ENCODE results near the gene RBMS1.

Gene RBMS1

DNA sequence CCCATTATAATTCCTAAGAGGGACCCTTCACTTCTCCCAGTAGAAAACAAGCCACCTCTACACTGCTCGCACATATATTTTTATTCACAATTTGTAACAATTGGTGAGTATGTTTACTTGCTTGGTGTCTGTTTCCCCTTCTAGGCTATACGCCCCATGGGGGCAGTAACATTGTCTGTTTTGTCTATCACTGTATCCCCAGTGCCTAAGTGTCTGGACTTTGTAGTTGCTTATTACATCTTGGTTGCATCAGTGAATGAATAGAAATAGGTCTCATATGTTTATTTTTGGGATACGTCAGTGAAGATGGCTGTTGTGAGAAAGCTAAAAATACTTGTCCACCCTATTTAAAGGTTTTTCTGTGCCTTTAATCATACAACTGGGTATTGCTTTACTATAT, 206.1 kb downstream of the RBMS1 start:
- Mint-ChIP-seq H3K27me3 (no peaks in the 10 kb centered on the region), H3K27ac (no peak overlapping the region), H3K9me3 (no peaks in the 10 kb centered on the region), H3K36me3 (peaks cover 13 to 26% of the 10 kb centered on the region in 2 donors), H3K4me1 (peaks cover 0 to 4% of the 10 kb centered on the region in 2 donors), H3K4me3 (no peak overlapping the region)
- ATAC-seq (replicated peaks) (no peak), DNase-seq (no peak)

- H3K9me3 Mint-ChIP-seq, result no peaks in the 10 kb centered on the region
- peaks cover 0 to 4% of the 10 kb centered on the region in 2 donors for H3K4me1 Mint-ChIP-seq
- H3K4me3 Mint-ChIP-seq, result no peak overlapping the region
- H3K27ac Mint-ChIP-seq, result no peak overlapping the region
- ATAC-seq (replicated peaks) (no peak), DNase-seq (no peak)
- H3K27me3 Mint-ChIP-seq, result no peaks in the 10 kb centered on the region
- peaks cover 10 to 23% of the 10 kb centered on the region in 2 donors for H3K36me3 Mint-ChIP-seq
These were observed 207.1 kb downstream of the RBMS1 start for GRCh38 chr2:160286551-160286950.

GRCh38 chr2:160283675-160284074, 209.9 kb downstream of the RBMS1 start:
- peaks cover 9 to 17% of the 10 kb centered on the region in 2 donors for H3K36me3 Mint-ChIP-seq

DNA sequence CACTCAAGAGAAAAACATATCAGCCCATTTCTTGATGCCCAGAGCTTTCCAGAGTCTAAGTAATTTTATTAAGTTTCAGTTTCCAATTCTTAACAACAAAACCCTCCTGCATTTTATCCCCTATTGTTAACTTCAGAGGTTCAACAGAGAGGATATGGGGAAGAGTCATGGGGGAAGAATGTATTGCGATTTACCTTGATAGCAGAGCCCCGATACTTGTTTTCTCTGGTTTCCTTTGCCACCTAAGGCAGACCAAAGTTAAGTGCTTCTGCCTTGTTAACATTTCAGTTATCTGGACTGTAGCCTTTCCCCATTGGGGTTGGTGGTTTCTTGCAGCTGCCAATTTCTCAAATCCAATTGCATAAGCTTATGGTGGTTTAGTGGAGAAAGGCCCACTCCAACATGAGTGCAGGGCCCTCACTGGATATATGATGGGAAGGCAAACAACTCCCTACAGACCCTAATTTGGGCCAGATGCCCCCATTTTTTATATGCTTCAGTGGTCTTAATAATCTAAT, 211.5 kb downstream of the RBMS1 start:
- ATAC-seq (replicated peaks) (no peak), DNase-seq (no peak)
- no peak overlapping the region for H3K27ac Mint-ChIP-seq
- H3K4me1 Mint-ChIP-seq, result no peaks in the 10 kb centered on the region
- no peak overlapping the region for H3K4me3 Mint-ChIP-seq
- peaks cover 15 to 19% of the 10 kb centered on the region in 2 donors for H3K36me3 Mint-ChIP-seq
- H3K9me3 Mint-ChIP-seq, result no peaks in the 10 kb centered on the region
- H3K27me3 Mint-ChIP-seq, result no peaks in the 10 kb centered on the region

More at GRCh38 chr2:160283675-160284074, 209.9 kb downstream of the RBMS1 start:
- DNase-seq (no peak), ATAC-seq (replicated peaks) (no peak)
- Mint-ChIP-seq H3K9me3 (no peaks in the 10 kb centered on the region), H3K27ac (no peak overlapping the region), H3K4me1 (no peaks in the 10 kb centered on the region), H3K4me3 (no peak overlapping the region), H3K27me3 (no peaks in the 10 kb centered on the region)

- Mint-ChIP-seq H3K27me3 (no peaks in the 10 kb centered on the region), H3K27ac (no peak overlapping the region), H3K36me3 (peaks cover 16 to 20% of the 10 kb centered on the region in 2 donors)
These were observed 212.4 kb downstream of the RBMS1 start for GRCh38 chr2:160281213-160281612.

GRCh38 chr2:160279813-160280465, 213.7 kb downstream of the RBMS1 start:
- Mint-ChIP-seq H3K36me3 (peaks cover 20% of the 10 kb centered on the region in 2 donors), H3K9me3 (no peaks in the 10 kb centered on the region), H3K4me1 (no peaks in the 10 kb centered on the region), H3K27me3 (no peaks in the 10 kb centered on the region), H3K27ac (no peak overlapping the region), H3K4me3 (no peak overlapping the region)
- ATAC-seq (replicated peaks) (no peak), DNase-seq (no peak)

More at GRCh38 chr2:160281213-160281612, 212.4 kb downstream of the RBMS1 start:
- no peak overlapping the region for H3K4me3 Mint-ChIP-seq
- no peaks in the 10 kb centered on the region for H3K9me3 Mint-ChIP-seq
- DNase-seq (no peak), ATAC-seq (replicated peaks) (no peak)
- no peaks in the 10 kb centered on the region for H3K4me1 Mint-ChIP-seq

GRCh38 chr2:160278879-160279177, 214.8 kb downstream of the RBMS1 start:
- Mint-ChIP-seq H3K27ac (no peak overlapping the region), H3K36me3 (peaks cover 17 to 21% of the 10 kb centered on the region in 2 donors), H3K27me3 (no peaks in the 10 kb centered on the region), H3K9me3 (no peaks in the 10 kb centered on the region), H3K4me1 (no peaks in the 10 kb centered on the region), H3K4me3 (no peak overlapping the region)
- ATAC-seq (replicated peaks) (no peak), DNase-seq (no peak)

DNA sequence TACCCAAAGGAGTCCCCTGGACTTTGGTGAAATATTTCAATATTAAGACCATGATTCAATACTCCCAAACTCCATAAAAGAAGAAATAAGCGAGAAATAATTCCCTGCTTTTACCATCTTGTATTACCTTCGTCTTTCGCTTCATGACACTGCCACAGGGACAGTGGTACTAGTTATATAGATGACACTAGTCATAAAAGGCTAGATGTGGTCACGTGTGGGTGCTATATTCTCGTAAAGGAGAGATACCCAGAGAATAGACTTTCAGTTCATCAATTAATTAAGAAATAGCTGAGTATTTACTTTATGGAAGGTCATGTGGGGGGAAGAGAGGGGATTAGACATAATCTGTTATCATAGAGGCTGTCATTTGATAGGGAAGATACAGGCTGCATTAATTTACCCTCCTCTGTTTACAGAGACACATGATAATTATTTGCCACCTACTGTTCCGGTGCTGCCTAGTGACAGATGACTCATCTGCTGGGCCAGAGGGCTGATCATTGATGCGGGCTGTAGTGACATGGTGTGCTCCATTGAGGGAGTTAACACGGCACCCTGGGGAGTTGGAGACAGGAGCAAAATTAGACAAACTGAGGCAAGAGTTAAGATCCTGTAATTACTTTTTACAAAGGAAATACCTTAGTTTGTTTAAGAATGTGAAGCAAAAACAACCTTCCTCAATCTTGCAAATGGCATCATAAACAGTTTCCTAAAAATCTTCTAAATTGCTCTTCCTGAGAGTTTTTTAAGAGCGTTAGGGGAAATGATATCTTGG, 215.3 kb downstream of the RBMS1 start:
- Mint-ChIP-seq H3K27ac (no peak overlapping the region), H3K4me3 (no peak overlapping the region), H3K27me3 (no peaks in the 10 kb centered on the region), H3K9me3 (no peaks in the 10 kb centered on the region), H3K36me3 (peaks cover 16 to 21% of the 10 kb centered on the region in 2 donors), H3K4me1 (no peaks in the 10 kb centered on the region)
- DNase-seq (no peak), ATAC-seq (replicated peaks) (peak; percentile 70 to 86)

DNA sequence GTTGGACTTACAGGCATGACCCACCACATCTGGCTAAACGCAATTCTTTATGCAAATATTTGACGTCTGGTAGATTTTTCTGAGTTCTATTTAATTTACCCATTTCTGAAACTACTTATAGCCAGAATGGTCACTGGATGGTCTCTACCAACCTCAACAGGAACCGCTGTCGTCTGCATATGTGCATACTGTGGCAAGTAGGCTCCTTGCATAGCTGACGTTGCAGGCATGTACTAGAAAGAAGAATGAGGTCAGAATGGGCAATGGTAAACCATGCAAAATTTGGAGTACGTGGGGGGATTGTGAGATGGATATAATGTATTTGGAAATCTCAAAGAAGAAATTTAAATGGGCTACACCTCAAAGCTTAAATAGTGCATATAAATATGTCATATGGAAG, 216.5 kb downstream of the RBMS1 start:
- DNase-seq, result no peak
- no peaks in the 10 kb centered on the region for H3K9me3 Mint-ChIP-seq
- H3K27ac Mint-ChIP-seq, result no peak overlapping the region
- peaks cover 0 to 5% of the 10 kb centered on the region in 2 donors for H3K4me1 Mint-ChIP-seq
- H3K4me3 Mint-ChIP-seq, result no peak overlapping the region
- H3K27me3 Mint-ChIP-seq, result no peaks in the 10 kb centered on the region
- H3K36me3 Mint-ChIP-seq, result peaks cover 14 to 18% of the 10 kb centered on the region in 2 donors
- ATAC-seq (replicated peaks), result no peak

GRCh38 chr2:160275656-160276055, 218.0 kb downstream of the RBMS1 start:
- no peak overlapping the region for H3K4me3 Mint-ChIP-seq
- H3K4me1 Mint-ChIP-seq, result peaks cover 0 to 5% of the 10 kb centered on the region in 2 donors
- ATAC-seq (replicated peaks) (no peak), DNase-seq (no peak)
- no peaks in the 10 kb centered on the region for H3K9me3 Mint-ChIP-seq
- H3K27ac Mint-ChIP-seq, result no peak overlapping the region
- no peaks in the 10 kb centered on the region for H3K27me3 Mint-ChIP-seq
- peaks cover 14 to 18% of the 10 kb centered on the region in 2 donors for H3K36me3 Mint-ChIP-seq

DNA sequence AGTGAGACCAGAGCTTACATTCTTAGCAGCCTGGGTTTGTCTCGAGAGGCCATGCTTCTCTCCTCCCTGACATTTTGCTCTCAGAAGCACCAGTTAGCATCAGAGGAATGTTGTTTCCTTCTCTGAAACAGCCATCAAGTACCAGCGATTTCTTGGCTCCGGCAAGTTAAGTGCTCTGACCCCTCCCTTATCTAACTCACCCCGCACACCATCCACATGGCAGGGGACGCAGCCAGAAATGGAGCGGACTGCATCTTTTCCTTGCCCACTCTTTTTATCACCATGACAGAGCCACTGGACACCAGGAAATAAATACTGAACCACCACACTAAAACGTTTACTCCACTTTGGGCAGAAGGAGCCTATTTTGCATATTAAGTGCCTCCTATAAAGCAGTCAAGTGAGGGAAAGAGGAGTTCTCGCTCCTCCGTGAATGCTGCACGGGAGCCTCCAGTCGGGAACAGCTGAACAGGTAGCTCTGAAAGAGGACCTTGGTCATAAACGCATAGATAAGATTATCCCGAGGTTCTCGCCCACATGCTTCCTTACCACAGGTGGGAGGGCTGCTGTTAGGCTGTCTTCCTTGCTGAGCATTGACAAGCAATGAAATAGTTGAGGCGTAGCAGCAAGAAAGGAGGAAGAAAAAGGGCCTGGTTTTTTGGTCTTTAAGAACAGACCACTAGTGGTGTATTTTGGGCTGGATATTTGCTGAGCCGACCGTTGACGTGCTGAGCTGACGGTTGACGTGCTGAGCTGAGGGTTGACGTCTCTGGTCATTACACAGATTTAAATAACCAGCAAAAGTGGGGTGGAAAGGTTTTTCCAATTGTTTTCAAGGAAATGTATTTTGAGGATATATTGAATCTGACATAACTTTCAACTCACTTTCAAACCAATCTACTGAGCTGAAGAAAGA, 222.2 kb downstream of the RBMS1 start:
- H3K36me3 Mint-ChIP-seq, result peaks cover 7% of the 10 kb centered on the region in 2 donors
- H3K9me3 Mint-ChIP-seq, result no peaks in the 10 kb centered on the region
- no peaks in the 10 kb centered on the region for H3K27me3 Mint-ChIP-seq
- no peak overlapping the region for H3K27ac Mint-ChIP-seq
- H3K4me1 Mint-ChIP-seq, result peaks cover 10 to 17% of the 10 kb centered on the region in 2 donors
- no peak for ATAC-seq (replicated peaks)
- H3K4me3 Mint-ChIP-seq, result no peak overlapping the region
- DNase-seq, result no peak

GRCh38 chr2:160270571-160271113, 223.0 kb downstream of the RBMS1 start:
- Mint-ChIP-seq H3K36me3 (peaks cover 5 to 6% of the 10 kb centered on the region in 2 donors), H3K27ac (peak overlapping the region; percentile 25), H3K4me3 (peak overlapping the region; percentile 64 to 94), H3K4me1 (peaks cover 11 to 24% of the 10 kb centered on the region in 2 donors), H3K9me3 (no peaks in the 10 kb centered on the region), H3K27me3 (no peaks in the 10 kb centered on the region)
- ATAC-seq (replicated peaks), result no peak
- DNase-seq, result no peak

DNA sequence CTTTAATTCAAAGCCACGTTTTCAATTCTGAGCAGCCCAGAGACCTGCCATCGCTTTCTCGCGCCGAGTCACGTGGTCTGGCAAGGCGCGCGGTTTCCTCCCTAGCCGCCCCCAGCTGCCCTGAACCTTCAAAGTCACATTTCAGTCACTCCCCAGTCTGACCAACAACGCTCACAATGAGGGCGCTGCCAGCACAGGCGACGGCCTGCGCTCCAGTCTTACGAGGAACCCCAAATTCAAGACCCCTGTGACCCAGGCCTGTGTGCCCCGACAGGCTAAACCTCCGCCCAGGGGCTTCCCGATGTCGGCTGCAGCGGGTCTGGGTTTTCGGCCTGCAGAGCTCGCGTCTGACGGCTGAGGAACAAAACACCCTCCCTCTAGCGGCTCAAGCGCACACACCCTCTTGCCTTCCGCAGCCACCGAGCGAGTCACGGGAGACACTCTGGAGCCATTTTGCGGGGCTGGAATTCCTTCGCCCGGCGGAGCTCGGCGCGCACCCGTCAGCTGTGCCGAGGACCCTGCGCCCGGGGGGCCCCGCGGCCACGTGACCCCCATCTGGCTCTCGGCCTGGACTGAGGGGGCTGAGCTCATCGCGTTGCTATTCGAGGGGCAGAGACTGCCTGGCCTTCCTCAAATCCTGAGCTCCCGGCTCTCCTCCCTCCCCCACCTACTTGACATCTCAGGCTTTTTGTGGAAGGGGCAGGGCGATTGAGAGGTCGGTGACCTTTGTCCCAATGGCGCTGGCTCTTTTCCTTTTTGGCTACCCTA, 223.6 kb downstream of the RBMS1 start:
- no peaks in the 10 kb centered on the region for H3K9me3 Mint-ChIP-seq
- H3K4me3 Mint-ChIP-seq, result peak overlapping the region; percentile 85 to 94
- peak; percentile 92 to 93 for ATAC-seq (replicated peaks)
- H3K27me3 Mint-ChIP-seq, result no peaks in the 10 kb centered on the region
- DNase-seq, result peak; percentile 69
- H3K27ac Mint-ChIP-seq, result peak overlapping the region; percentile 89
- H3K36me3 Mint-ChIP-seq, result peaks cover 4 to 5% of the 10 kb centered on the region in 2 donors
- peaks cover 13 to 25% of the 10 kb centered on the region in 2 donors for H3K4me1 Mint-ChIP-seq
